Activated CD8-positive, alpha-beta T cell treated with anti-CD3 and anti-CD28 coated beads for 36 hours (primary cell): ENCODE data around the gene FRYL. TPM values are rescaled to one million over a fixed set of nuclear protein-coding genes. Genes with fewer than 3 reads are reported as not detected.

Source experiments
- ATAC-seq: fragments of 200-7000 bp; cut with Tn5 transposase; one replicate; pipeline ENCODE4 v1.10.0; 2021; ENCODE audit warnings: mild to moderate bottlenecking, moderate library complexity
- CTCF ChIA-PET: fragments of 350-600 bp; sonication (Branson Sonifier 250); formaldehyde crosslinking; loops from one replicate; lab custom pipeline; 2021; ENCODE audit warnings: antibody characterized with exemption; lab: Charles Lee
- POLR2A ChIA-PET: fragments of 350-600 bp; sonication (Branson Sonifier 250); formaldehyde crosslinking; loops from one replicate; lab custom pipeline; 2021; ENCODE audit warnings: antibody characterized with exemption; lab: Charles Lee
- DNase-seq: peaks from one replicate; pipeline ENCODE4 v3.0.0-alpha.2; 2020
- H3K27ac Mint-ChIP-seq: one replicate; pipeline ENCODE4 v1.8.0; 2021; ENCODE audit warnings: mild to moderate bottlenecking, mixed read lengths
- H3K27me3 Mint-ChIP-seq: one replicate; pipeline ENCODE4 v1.8.0; 2021; ENCODE audit warnings: mixed read lengths
- H3K36me3 Mint-ChIP-seq: one replicate; pipeline ENCODE4 v1.8.0; 2021; ENCODE audit warnings: low read depth, mixed read lengths
- H3K4me1 Mint-ChIP-seq: one replicate; pipeline ENCODE4 v1.8.0; 2021; ENCODE audit warnings: low read depth, mixed read lengths
- H3K4me3 Mint-ChIP-seq: one replicate; pipeline ENCODE4 v1.8.0; 2021; ENCODE audit warnings: mild to moderate bottlenecking, moderate library complexity, mixed read lengths
- H3K9me3 Mint-ChIP-seq: one replicate; pipeline ENCODE4 v1.8.0; 2021; ENCODE audit warnings: mixed read lengths
- intact Hi-C: fragments of 100-400 bp; cut with micrococcal nuclease; formaldehyde crosslinking; loops from one replicate; pipeline ENCODE4 v1.10.0; 2022
- total RNA-seq, 2 experiments: library from RNA; stranded (reverse); gene quantifications; one replicate each; pipeline ENCODE4 v1.2.3, GENCODE V29; 2021
- TF ChIP-seq, protein P1 (sequence below): fragments of 200-600 bp; IDR thresholded peaks from one replicate; pipeline ENCODE4 v1.8.0; 2022; ENCODE audit warnings: antibody characterized with exemption, mild to moderate bottlenecking

FRYL gene
- total RNA-seq, 2 experiments from 2014 or later = 66.6 to 73.2 TPM

DNA sequence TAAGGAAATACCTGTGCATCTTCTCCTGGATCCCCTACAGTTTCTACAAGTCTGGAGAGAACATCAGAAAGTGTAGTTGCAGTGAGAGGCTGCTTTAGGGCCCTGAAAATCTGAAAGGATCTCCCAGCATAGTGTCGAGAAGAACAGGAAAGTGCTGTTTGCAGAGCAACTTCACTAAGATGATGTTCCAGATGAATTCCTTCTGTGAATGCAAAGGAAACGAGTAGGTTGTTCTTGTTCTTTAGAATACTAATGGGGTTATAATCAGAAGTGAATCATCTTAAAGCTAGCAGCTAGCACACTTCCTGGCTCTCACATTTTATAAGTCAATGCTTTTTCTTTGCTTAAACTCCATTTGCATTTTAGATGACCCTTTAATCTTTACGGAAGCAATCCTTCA is 236.3 kb downstream of the FRYL start:
- Mint-ChIP-seq H3K36me3 (peaks cover 45% of the 10 kb centered on the region), H3K27ac (no peak overlapping the region), H3K27me3 (no peaks in the 10 kb centered on the region), H3K9me3 (no peaks in the 10 kb centered on the region), H3K4me3 (no peak overlapping the region), H3K4me1 (no peaks in the 10 kb centered on the region)
- ATAC-seq = no peak
- intact Hi-C loops = no loop called here
- ChIA-PET CTCF (no interaction called here), POLR2A (no interaction called here)
- no peak for DNase-seq
- TF ChIP-seq, protein P1, sequence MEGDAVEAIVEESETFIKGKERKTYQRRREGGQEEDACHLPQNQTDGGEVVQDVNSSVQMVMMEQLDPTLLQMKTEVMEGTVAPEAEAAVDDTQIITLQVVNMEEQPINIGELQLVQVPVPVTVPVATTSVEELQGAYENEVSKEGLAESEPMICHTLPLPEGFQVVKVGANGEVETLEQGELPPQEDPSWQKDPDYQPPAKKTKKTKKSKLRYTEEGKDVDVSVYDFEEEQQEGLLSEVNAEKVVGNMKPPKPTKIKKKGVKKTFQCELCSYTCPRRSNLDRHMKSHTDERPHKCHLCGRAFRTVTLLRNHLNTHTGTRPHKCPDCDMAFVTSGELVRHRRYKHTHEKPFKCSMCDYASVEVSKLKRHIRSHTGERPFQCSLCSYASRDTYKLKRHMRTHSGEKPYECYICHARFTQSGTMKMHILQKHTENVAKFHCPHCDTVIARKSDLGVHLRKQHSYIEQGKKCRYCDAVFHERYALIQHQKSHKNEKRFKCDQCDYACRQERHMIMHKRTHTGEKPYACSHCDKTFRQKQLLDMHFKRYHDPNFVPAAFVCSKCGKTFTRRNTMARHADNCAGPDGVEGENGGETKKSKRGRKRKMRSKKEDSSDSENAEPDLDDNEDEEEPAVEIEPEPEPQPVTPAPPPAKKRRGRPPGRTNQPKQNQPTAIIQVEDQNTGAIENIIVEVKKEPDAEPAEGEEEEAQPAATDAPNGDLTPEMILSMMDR = no peak

DNA sequence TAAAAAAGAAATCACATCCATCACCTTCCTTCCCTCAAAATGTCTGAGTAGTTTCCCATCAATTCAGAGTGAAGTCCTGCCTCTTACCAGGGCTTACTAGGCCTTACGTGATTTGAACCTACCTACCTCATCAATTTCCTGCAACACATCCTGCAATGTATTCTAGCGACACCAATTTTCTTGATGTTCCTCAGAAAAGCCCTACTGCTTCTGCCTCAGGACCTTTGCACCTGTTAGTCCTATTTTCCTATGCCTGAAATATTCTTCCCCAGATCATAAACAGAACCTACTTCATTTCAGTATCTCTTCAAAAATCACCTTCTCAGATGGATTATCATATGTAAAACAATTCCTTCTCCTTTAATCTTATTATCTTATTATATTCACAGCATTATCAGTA is 237.2 kb downstream of the FRYL start:
- ATAC-seq (no peak), DNase-seq (no peak)
- Mint-ChIP-seq H3K27ac (no peak overlapping the region), H3K27me3 (no peaks in the 10 kb centered on the region), H3K4me1 (no peaks in the 10 kb centered on the region), H3K9me3 (no peaks in the 10 kb centered on the region), H3K4me3 (no peak overlapping the region), H3K36me3 (peaks cover 39% of the 10 kb centered on the region)
- intact Hi-C loops = no loop called here
- ChIA-PET CTCF (no interaction called here), POLR2A (no interaction called here)
- TF ChIP-seq, protein P1 = no peak

DNA sequence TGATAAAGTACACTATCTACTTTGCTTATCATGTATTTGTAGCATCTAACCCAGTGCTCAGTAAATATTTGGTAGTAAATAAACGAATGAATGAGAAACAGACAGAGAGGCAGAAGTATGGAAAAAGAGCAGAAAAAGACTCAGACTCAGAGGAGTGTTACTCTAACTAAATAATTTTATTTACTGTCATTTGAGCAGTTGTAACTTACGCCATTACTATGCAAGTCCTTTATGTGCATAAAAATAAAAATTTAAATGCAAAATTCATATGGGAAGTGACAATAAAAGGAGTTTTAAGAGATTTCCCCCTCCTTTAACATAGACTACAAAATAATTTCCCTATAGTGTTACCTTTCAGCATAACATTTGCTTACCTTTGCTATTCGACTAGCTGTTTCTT is 240.5 kb downstream of the FRYL start:
- Mint-ChIP-seq H3K4me1 (no peaks in the 10 kb centered on the region), H3K36me3 (peaks cover 30% of the 10 kb centered on the region), H3K4me3 (no peak overlapping the region), H3K27ac (no peak overlapping the region), H3K9me3 (no peaks in the 10 kb centered on the region), H3K27me3 (no peaks in the 10 kb centered on the region)
- ChIA-PET CTCF (no interaction called here), POLR2A (interaction anchor here (0.6 kb wide), 1 partner anchor 22 kb away, joined by 4 read pairs; no protein-coding TSS in a partner anchor)
- ATAC-seq (no peak), DNase-seq (no peak)
- TF ChIP-seq, protein P1 = no peak
- intact Hi-C loops = no loop called here

DNA sequence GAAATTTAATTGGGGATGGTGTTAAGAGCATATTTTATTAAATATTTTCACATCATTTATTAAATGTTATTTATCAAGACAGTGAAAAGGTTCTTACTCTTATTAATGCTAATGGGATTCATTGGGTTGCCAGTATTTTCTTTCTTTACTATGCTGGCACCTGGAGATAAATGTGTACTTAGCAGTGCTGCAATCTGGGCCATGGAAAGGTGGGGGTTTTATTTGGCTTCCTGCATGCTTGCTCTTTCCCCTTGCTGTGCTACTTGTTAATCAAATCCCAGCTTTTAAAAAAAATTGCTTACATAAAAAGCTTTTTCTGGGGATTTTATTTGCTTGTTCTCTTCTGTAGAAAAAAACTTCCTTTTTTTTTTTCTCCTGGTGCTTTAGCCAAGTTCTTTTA is 241.7 kb downstream of the FRYL start:
- H3K27me3 Mint-ChIP-seq = no peaks in the 10 kb centered on the region
- no peaks in the 10 kb centered on the region for H3K9me3 Mint-ChIP-seq
- intact Hi-C loops = no loop called here
- H3K36me3 Mint-ChIP-seq = peaks cover 30% of the 10 kb centered on the region
- no peak for DNase-seq
- ChIA-PET POLR2A (no interaction called here), CTCF (interaction anchor here (1.0 kb wide), 1 partner anchor 424 kb away, joined by 4 read pairs; no protein-coding TSS in a partner anchor)
- no peak overlapping the region for H3K27ac Mint-ChIP-seq
- TF ChIP-seq, protein P1 = no peak
- no peak for ATAC-seq
- H3K4me1 Mint-ChIP-seq = no peaks in the 10 kb centered on the region
- no peak overlapping the region for H3K4me3 Mint-ChIP-seq

DNA sequence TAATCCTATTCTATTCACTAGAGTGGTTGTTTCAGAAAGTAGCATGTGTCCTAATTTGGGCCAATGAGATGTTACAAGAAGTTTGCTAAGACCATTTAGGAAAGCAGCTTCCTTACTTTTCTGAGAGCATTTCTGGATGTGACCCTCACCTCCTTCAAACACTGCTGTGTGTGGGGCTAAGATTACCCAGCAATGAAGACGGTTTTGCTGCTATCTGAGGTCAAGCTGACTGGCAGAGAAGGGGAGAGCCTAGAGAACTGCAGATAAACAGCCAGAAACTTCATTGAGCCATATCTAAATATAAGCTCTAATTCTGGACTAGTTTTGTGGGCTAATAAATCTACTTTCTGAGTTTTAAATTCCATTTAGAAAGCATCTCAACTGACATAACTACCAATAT is 253.7 kb downstream of the FRYL start:
- Mint-ChIP-seq H3K4me1 (peaks cover 2% of the 10 kb centered on the region), H3K27me3 (no peaks in the 10 kb centered on the region), H3K27ac (no peak overlapping the region), H3K36me3 (peaks cover 43% of the 10 kb centered on the region), H3K9me3 (no peaks in the 10 kb centered on the region), H3K4me3 (no peak overlapping the region)
- ChIA-PET CTCF (interaction anchor here (1.0 to 1.7 kb wide), 4 partner anchors 10 to 435 kb away, joined by 3 to 5 read pairs (median 4); no protein-coding TSS in a partner anchor), POLR2A (no interaction called here)
- intact Hi-C loops = no loop called here
- TF ChIP-seq, protein P1 = no peak
- DNase-seq (no peak), ATAC-seq (no peak)
